ENCODE data around the gene MKS1. TPM values are rescaled to one million over a fixed set of nuclear protein-coding genes. Genes with fewer than 3 reads are reported as not detected.
A peak's percentile ranks its signal among the peaks of the same experiment; 100 is the strongest.

The MKS1 gene
- total RNA-seq, 1 experiment from 2014 or later: 33.7 TPM

DNA sequence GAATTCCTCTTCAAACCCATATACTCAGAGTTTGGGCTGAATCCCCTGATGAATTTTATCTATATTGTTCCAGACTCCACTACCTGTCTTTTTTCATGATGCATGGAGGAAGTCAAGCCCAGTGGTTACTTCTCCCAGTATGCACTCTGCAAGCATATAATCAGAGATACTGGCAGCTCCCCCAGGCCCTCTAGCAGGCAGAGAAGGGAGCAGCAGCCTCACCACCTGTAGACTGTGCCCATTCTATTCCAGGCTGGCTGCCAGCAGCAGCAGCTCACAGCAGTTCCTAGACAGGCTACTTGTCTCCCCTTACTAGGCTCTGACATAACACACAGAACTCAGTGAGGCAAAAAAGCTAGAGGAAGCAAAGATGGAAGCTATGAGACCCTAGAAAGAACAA is 3.4 kb downstream of the MKS1 start:
- DNase-seq (ENCODE audit: low read depth): no peak
- in situ Hi-C loops (cut with HindIII; ENCODE audit: low pct_unique_long_range_greater_than_20kb, low sequenced_read_pairs): no loop called here

DNA sequence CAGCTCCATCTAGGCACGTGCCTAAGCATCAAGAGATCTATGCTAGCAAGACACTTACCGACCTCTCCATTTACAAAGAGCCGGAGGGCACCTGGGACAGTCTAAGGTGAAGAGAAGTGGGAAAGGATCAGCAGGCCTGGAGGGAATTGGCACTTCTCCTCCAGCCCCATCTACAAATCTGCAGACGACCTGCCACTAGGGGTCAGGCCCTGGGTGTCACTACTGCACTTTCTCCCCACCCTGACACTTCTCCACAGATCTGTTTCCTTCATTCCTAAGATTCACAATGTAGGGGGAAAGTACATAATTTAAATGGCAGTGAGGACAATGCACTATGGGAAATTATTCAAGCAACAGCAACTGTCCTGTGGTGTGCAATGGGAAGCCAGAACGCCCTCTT is 8.1 kb downstream of the MKS1 start:
- in situ Hi-C loops (cut with HindIII; ENCODE audit: low pct_unique_long_range_greater_than_20kb, low sequenced_read_pairs): no loop called here
- DNase-seq (ENCODE audit: low read depth): no peak

DNA sequence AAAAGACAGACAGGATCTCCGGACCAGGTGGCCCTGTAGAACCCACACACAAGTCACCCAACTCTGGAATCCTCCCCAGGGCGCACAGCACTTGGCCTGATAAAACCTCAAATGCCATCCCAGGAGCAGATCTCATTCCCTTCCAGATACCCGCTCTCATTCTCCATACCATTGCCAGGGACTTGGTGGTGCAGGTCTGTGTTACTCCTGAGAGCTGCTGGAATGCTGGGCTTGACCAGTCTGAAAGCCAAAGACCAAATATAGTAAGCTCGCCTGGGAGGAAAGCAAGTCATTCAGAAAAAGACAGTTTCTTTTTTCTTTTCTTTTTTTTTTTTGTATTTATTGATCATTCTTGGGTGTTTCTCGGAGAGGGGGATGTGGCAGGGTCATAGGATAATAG is 10.7 kb downstream of the MKS1 start:
- in situ Hi-C loops (cut with HindIII; ENCODE audit: low pct_unique_long_range_greater_than_20kb, low sequenced_read_pairs): no loop called here

DNA sequence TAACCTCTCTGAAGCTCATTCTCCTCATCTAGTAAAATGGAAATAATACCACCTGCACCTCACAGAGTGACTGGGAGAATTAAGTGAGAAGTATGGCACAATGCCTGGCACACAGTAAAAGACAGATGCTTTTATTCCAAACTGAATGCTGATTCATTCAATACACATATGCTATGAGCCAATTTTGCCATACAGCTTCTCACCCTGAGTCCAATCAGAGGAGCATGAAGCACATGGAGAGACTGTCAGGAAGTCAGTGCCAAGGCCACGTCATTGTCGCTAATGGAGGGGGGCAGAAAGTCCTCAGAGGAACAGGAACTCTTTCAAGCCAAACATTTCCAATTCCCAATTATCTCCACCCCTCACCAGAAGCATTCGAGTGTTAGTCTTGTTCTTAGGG is 11.6 kb downstream of the MKS1 start:
- DNase-seq (ENCODE audit: low read depth): no peak
- in situ Hi-C loops (cut with HindIII; ENCODE audit: low pct_unique_long_range_greater_than_20kb, low sequenced_read_pairs): no loop called here

More for the DNA sequence above, 10.7 kb downstream of the MKS1 start:
- DNase-seq (ENCODE audit: low read depth): no peak

DNA sequence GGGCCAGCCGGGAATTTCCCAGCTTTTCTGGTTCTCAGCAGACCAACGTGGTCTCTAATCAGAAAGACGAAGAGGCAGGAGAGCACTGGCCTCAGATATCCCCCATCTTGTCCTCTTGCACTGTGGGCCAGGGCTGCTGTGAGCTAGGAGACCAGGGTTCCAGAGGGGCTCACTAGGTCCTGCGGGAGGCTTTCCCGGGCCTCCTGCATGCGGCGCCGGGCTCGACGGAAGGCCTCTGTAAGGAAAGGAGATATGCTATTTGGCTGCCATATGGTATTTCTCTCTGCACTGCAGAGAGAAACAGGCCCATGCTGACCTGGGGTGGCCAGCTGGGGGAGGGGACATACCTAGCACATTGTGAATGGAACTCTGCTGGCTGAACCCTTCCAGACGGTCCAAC is 13.1 kb downstream of the MKS1 start:
- no peak for DNase-seq (ENCODE audit: low read depth)
- in situ Hi-C loops (cut with HindIII; ENCODE audit: low pct_unique_long_range_greater_than_20kb, low sequenced_read_pairs): no loop called here

DNA sequence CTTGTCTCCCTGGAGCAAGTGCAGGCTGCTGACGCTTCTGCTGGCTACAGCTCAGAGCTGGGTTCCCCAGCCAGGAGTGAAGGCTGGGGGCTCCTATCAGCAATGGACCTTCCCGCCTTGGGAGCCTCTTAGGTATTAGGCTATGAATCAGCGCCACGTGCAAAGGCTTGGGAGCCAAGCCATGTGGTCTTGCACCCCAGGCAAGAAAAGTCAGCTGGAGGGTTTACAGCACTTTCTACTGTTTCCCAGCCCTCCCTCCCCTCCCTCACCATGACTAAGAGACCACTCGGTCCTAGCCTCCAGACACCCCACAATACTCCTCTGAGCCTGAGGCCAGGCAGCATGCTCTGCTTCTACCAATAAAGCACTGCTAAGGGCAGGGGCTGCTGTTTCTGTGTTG is 14.3 kb downstream of the MKS1 start:
- in situ Hi-C loops (cut with HindIII; ENCODE audit: low pct_unique_long_range_greater_than_20kb, low sequenced_read_pairs): no loop called here
- no peak for DNase-seq (ENCODE audit: low read depth)

DNA sequence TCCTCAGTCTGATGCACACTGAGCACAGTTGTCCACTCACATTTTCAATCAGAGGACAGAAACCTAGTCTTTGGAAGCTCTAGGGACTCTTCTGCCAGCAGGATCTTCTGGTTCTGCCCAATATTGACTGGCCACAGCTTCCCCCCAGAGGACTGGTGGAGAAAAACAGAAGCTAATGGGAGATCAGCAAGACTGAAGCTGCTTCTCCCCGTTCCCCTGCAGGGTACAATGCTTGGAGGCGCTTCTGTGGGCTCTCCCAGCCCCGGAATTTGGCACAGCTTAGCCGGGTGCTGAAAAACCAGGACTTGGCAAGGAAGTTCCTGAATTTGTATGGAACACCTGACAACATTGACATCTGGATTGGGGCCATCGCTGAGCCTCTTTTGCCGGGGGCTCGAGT is 16.2 kb downstream of the MKS1 start:
- in situ Hi-C loops (cut with HindIII; ENCODE audit: low pct_unique_long_range_greater_than_20kb, low sequenced_read_pairs): no loop called here
- DNase-seq (ENCODE audit: low read depth): no peak

DNA sequence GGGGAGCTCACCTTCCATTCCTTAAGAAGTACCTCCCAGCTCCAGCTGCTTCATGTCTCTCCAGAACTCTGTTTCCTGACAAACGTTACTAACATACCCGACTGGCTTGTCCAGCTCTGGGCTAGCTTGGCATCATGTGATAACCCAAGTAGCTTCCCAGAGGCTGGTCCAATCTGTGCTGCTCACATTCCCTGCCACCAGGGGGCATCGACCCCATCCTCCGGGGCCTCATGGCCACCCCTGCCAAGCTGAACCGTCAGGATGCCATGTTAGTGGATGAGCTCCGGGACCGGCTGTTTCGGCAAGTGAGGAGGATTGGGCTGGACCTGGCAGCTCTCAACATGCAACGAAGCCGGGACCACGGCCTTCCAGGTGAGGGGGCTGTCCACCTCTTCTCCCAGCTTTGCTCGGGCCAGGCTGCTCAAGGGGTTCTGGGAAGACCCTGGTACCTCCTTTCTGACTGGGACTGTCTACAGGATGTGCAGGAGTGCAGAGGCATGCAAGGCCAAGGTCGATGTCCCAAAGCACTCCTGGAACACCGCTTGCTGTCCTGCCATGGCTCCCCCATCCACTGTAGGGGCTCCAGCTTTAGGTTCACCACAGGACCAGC is 18.9 kb downstream of the MKS1 start:
- in situ Hi-C loops (cut with HindIII; ENCODE audit: low pct_unique_long_range_greater_than_20kb, low sequenced_read_pairs): no loop called here
- DNase-seq (ENCODE audit: low read depth): no peak

DNA sequence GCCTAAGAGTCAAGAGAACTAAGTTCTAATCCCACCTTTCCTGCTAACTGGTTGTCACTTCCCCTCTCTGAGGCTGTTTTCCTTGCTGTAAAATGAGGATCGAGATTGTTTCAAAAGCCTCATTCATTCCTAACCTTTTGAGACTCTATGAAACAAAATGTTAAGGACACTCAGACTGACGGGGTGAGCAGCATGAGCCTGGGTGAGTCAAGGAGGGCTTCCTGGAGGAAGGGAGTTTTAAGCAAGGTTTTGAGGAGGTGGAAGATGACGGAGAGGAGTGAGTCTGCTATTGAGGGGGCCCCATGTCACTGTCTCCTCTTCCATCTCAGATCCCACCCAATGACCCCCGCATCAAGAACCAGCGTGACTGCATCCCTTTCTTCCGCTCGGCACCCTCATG is 22.4 kb downstream of the MKS1 start:
- in situ Hi-C loops (cut with HindIII; ENCODE audit: low pct_unique_long_range_greater_than_20kb, low sequenced_read_pairs): no loop called here
- no peak for DNase-seq (ENCODE audit: low read depth)

DNA sequence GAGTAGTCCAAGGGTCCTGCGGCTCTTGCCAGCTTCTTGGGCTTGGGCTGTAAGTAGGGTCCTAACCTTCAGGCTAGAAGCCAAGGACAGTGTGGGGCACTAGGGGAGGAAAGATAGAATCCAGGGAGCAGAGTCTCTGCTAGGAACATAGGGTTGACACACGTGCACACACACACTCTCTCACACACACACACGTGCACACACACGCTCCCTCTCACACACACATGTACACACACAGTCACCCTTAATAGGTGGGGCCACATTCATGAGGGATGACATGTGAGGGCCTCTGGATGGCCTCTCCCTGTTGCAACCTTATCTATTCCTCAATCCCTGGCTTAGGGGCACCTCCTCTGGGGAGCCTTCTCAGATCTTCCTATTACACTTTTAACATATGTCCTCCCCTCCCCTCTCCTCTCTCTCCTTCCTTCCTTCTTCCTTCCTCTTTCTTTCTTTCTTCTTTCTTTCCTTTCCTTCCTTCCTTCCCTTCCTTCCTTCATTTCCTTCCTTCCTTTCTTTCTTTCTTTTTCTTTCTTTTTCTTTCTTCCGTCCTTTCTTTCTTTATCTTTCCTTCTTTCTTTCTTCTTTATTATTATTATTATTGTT is 23.4 kb downstream of the MKS1 start:
- in situ Hi-C loops (cut with HindIII; ENCODE audit: low pct_unique_long_range_greater_than_20kb, low sequenced_read_pairs): no loop called here
- DNase-seq (ENCODE audit: low read depth): no peak

DNA sequence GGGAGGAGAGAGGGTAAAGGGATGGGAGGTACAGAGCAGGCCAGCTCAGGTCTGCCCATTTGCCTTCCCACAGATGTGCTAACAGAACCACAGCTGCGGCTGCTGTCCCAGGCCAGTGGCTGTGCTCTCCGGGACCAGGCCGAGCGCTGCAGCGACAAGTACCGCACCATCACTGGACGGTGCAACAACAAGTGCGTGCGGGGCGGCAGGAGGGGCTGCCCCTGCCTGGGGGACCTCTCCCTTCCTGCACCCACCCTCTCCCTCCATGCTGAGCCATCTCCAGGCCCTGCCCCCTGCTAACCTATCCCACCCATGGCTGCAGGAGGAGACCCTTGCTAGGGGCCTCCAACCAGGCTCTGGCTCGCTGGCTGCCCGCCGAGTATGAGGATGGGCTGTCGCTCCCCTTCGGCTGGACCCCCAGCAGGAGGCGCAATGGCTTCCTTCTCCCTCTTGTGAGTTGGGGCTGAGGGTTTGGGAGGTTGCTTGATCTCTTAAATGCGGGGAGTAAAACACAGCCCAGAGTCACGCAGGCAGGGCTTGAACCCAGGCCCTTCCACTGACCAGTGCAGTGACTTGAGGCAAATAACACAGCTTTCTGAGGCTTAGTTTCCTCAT is 25.3 kb downstream of the MKS1 start:
- in situ Hi-C loops (cut with HindIII; ENCODE audit: low pct_unique_long_range_greater_than_20kb, low sequenced_read_pairs): no loop called here
- no peak for DNase-seq (ENCODE audit: low read depth)

DNA sequence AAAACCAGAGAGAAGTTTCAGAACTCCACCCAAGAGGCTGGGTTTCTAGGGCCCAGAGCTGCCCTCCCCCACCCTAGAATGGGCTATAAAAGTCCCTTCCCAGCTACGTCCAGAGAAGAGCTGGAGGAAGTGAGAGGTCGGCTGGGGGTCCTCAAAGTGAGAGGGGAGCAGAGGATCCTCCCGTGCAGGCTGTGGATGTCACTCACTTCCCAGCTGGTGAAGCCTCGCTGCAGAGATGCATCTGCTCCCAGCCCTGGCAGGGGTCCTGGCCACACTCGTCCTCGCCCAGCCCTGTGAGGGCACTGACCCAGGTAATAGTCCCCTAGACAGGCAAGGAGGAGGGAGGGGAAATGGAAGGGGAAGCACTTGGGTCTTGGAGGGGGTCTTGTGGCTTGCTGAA is 26.4 kb downstream of the MKS1 start, which contains the start of gene EPX:
TSS of gene EPX (plus strand) at position 115 of the 400 bp plus-strand sequence. CDS start at position 236, 121 bp downstream.
- no peak for DNase-seq (ENCODE audit: low read depth)
- in situ Hi-C loops (cut with HindIII; ENCODE audit: low pct_unique_long_range_greater_than_20kb, low sequenced_read_pairs): no loop called here

DNA sequence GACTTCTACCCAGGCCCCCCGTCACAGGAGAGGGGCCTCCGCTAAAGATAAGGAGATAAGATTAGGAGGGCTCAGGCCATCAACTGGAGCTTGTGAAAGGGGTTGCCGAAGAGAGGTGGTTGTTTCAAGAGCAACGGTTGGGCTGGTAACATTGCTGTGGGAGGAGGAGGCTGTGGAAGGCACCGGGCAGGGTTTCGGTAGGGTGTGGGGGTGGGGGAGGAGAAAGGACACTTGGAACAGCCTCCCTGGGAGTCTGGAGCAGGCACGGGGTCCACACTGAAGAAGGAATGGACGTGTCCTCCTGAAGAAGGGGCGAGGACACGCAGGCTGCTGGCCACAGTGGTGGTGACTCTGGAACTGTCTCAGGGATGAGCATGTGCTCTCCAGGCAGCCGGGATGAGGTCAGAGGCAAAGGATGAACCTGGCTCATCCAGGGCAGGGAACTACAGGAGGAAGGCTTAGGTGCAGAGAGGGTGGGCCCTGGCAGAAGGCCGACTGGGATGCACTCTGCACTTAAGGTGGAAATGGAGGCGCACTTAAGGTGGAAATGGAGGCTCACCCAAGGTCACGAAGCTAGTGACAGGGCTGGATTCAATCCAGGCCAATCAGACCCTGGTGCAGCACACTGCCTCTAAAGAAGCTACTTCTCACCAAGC is 27.7 kb downstream of the MKS1 start:
- in situ Hi-C loops (cut with HindIII; ENCODE audit: low pct_unique_long_range_greater_than_20kb, low sequenced_read_pairs): no loop called here
- DNase-seq (ENCODE audit: low read depth): no peak

DNA sequence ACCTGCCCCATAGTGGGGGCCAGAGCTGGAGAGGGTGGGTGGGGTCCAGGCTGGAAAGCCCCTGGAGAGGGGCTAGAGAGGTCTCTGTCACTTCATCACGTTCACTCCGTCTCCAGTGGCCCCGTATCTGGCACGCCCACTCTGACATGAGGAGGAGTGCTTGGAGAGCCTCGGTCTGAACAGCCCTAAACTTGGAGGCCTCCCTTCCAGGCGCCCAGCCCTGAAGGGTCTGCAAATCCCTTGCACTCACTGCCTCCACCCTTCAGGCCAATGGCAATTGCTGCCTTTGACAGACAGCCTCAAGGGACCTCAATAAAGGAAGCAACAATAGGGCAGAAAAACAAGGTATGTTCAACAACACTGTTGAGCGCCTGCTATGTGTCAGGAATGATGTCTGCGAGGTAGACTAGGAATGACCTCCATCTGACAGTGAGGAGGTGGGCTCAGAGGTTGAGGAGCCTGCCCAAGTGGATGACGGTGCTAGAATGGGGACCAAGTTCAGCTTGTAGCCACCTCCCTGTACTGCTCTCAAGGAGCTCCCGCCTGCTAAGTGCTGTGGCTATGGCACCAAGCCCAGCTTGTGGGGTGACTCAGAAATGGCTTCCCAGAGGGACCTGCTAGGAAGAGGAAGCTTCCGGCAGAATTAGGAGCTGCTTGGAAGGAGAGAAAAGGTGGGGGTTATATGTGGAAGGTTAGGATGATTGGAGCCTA is 29.5 kb downstream of the MKS1 start:
- DNase-seq (ENCODE audit: low read depth): peak; percentile 32
- in situ Hi-C loops (cut with HindIII; ENCODE audit: low pct_unique_long_range_greater_than_20kb, low sequenced_read_pairs): no loop called here

DNA sequence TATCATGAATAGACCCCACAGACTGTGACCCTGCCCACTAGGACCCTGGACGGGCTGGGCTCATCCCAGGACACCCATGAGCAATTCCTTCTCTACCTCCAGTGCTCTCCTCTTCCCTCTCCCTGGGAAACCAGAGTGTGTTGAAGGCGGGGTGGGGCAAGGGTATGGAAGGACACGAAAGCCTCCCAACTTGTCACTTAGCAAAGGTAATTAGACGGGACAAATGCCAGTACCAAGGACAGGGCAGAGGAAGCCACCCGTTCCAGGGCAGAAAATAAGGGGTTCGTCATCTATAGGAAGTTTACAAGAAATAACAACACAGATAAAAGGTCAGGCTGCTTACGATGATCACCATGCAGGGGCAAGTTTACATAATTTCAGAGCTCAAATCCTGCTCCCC is 31.4 kb downstream of the MKS1 start:
- DNase-seq (ENCODE audit: low read depth): no peak
- in situ Hi-C loops (cut with HindIII; ENCODE audit: low pct_unique_long_range_greater_than_20kb, low sequenced_read_pairs): no loop called here

DNA sequence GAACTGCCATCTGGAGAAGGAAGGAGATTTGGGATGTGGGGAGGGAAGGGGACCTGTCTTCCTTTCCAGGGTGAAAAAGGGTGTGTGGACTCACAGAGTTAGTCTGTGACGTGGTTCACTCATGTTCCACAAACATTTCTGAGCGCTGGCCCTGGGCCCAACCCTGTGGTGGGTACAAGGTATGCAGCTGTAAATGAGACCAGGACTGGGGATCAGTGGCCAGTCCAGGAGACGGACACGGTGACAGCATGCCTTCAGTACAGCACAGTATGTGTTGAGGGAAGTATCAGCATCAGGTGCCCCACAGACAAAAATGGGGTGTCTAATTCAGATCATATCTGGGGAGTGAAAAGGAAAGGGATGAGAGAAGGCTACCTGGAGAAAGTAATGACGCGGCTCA is 32.0 kb downstream of the MKS1 start:
- in situ Hi-C loops (cut with HindIII; ENCODE audit: low pct_unique_long_range_greater_than_20kb, low sequenced_read_pairs): no loop called here
- no peak for DNase-seq (ENCODE audit: low read depth)

DNA sequence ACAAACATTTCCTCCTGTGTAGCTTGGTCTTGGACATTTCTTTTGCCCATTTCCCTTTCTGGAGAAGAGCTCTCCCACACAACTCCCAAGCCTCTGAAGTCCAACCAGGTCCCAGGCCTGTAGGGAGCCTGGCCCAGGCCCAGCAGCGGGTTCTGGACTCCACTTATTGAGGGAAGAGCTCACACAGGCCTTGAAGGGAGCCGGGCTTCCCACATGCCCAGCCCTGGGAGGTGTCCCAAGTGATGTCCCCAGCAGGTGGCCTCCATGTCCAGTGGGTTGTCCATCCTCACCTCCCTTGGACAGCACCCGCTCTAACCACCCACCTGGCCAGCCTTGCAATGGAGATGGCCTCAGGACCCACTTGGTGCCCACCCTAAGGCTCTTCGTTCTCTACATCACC is 32.5 kb downstream of the MKS1 start:
- DNase-seq (ENCODE audit: low read depth): no peak
- in situ Hi-C loops (cut with HindIII; ENCODE audit: low pct_unique_long_range_greater_than_20kb, low sequenced_read_pairs): no loop called here

DNA sequence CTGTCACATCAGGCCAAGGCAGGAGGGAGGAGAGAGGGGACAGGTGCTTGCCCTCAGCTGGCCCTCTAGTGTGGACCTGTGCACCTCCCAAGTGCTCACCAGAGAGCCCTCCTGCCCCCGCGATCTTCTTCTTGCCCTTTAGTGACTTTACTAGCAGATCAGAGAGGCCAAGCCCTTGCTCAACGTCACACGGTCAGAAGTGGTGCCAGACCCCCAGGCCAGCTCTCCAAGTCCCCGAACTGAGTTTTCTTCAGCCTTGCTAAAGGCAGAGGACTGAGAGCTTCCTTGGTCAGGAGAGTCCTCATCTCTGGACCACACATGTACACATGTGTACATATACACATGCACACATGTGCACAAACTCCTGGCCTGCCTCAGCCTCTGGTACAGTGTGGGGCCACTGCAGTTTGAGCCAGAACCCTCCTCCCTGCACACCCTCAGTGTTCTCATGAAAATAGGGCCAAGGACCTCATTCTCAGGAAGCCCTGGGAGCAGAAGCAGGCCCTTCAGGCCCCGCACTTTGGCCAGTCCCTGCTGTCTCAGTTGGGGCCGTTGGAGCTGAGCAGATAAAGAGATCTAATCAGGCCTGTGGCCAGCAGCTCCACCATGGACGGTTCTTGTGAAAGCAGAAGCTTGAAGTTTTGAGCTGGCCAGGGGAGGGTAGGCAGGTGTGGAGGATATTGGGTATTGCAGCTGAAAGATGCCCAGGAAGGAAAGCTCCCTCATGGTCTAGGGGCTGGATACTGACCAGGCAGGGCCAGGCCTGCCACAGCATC is 33.9 kb downstream of the MKS1 start:
- in situ Hi-C loops (cut with HindIII; ENCODE audit: low pct_unique_long_range_greater_than_20kb, low sequenced_read_pairs): no loop called here
- DNase-seq (ENCODE audit: low read depth): no peak

Measured in Caki2 (cell line).